HEK293T (cell line): ENCODE measurements around the gene BACE1.

Experiments used
- ARNT ChIP-seq: fragments of 450-650 bp; IDR thresholded peaks from 2 replicates; pipeline ENCODE4 v1.6.1; 2017; ENCODE audit warnings: mild to moderate bottlenecking
- BHLHE40 ChIP-seq: fragments of 450-650 bp; IDR thresholded peaks from 2 replicates; pipeline ENCODE4 v1.6.1; 2016; ENCODE audit warnings: mild to moderate bottlenecking, moderate library complexity, borderline replicate concordance
- HDGF ChIP-seq: fragments of 450-650 bp; IDR thresholded peaks from 2 replicates; pipeline ENCODE4 v1.6.1; 2017; ENCODE audit warnings: antibody characterized with exemption, borderline replicate concordance

DNA sequence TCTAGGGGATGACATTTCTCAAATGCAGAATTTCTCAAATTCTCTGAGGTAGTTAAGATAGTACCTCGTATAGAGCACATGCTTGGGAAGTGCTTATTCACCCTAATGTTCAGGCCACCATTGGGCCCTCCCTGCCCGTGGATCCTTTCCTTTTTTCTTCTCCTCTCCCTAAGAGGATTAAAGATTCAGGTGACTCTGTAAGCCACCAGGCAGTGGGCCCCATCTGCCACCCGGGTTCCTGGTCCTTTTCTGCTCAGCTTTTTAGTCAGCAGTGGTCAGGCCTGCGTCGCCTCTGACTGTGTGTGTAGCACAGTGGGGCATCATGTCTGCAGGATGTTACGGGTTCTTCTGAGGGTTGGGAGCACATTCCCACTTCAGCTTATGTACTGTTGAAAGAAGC, 18.8 kb upstream of the BACE1 start:
- TF ChIP-seq ARNT (no peak), BHLHE40 (no peak), HDGF (no peak)
